HFFc6 (cell line): ENCODE results near the gene HIVEP3. TPM values are rescaled to one million over a fixed set of nuclear protein-coding genes. Genes with fewer than 3 reads are reported as not detected.

Source experiments
- DNase-seq: peaks from one replicate; pipeline ENCODE4 v3.0.0-alpha.2; 2018
- H3K27ac Mint-ChIP-seq: 2 replicates; pipeline ENCODE4 v1.8.0; 2020; ENCODE audit warnings: mild to moderate bottlenecking, mixed read lengths
- H3K27me3 Mint-ChIP-seq: 2 replicates; pipeline ENCODE4 v1.8.0; 2021; ENCODE audit warnings: mild to moderate bottlenecking, moderate library complexity, mixed read lengths; ENCODE audit not compliant: insufficient read depth
- H3K36me3 Mint-ChIP-seq: 2 replicates; pipeline ENCODE4 v1.8.0; 2021; ENCODE audit warnings: low read depth, mixed read lengths
- H3K4me1 Mint-ChIP-seq: 2 replicates; pipeline ENCODE4 v1.8.0; 2020; ENCODE audit warnings: low read depth, mixed read lengths
- H3K4me3 Mint-ChIP-seq: 2 replicates; pipeline ENCODE4 v1.8.0; 2020; ENCODE audit warnings: mild to moderate bottlenecking, moderate library complexity, mixed read lengths
- H3K9me3 Mint-ChIP-seq: 2 replicates; pipeline ENCODE4 v1.8.0; 2020; ENCODE audit warnings: mild to moderate bottlenecking, mixed read lengths
- CTCF ChIP-seq: fragments of 200-600 bp; sonication (generic); IDR thresholded peaks from 2 replicates; pipeline ENCODE4 v1.5.0; 2021; ENCODE audit warnings: antibody characterized with exemption, mild to moderate bottlenecking
- total RNA-seq, 6 experiments: library from RNA; stranded (reverse); fragmentation: NEBNext Ultra II Directional; extraction: Animal tissue kit (Norgen Biotek cat#: 25700); gene quantifications; 2 replicates in 1 of 6; 3 replicates in 5 of 6; pipeline ENCODE4 v1.2.3, GENCODE V29; 2021

Gene HIVEP3
- total RNA-seq, 6 experiments from 2014 or later, result 7.0 to 9.7 (median 7.9) TPM

- no peak for TF ChIP-seq CTCF
- H3K36me3 Mint-ChIP-seq, result no peaks in the 10 kb centered on the region
- H3K27me3 Mint-ChIP-seq, result peaks cover 2% of the 10 kb centered on the region
- 0 out of 2 replicates have a peak overlapping the region, but pooled peaks have one; percentile 12 for H3K27ac Mint-ChIP-seq
- peaks cover 44% of the 10 kb centered on the region for H3K4me1 Mint-ChIP-seq
- H3K9me3 Mint-ChIP-seq, result no peaks in the 10 kb centered on the region
- no peak for DNase-seq
- H3K4me3 Mint-ChIP-seq, result no peak overlapping the region
Observed at GRCh38 chr1:41494351-41495209, 424.1 kb downstream of the HIVEP3 start.

GRCh38 chr1:41493626-41494350, 424.9 kb downstream of the HIVEP3 start:
- no peak for TF ChIP-seq CTCF
- H3K27ac Mint-ChIP-seq, result peak overlapping the region; percentile 73; the same call in 1 of the 2 replicates

GRCh38 chr1:41493117-41493536, 425.6 kb downstream of the HIVEP3 start:
- no peak overlapping the region for H3K4me3 Mint-ChIP-seq
- peak overlapping the region; percentile 73 for H3K27ac Mint-ChIP-seq
- no peak for TF ChIP-seq CTCF
- no peaks in the 10 kb centered on the region for H3K36me3 Mint-ChIP-seq
- DNase-seq, result peak; percentile 95
- H3K4me1 Mint-ChIP-seq, result peaks cover 33% of the 10 kb centered on the region
- no peaks in the 10 kb centered on the region for H3K9me3 Mint-ChIP-seq
- peaks cover 4% of the 10 kb centered on the region for H3K27me3 Mint-ChIP-seq

More at GRCh38 chr1:41493626-41494350, 424.9 kb downstream of the HIVEP3 start:
- H3K4me1 Mint-ChIP-seq, result peaks cover 40% of the 10 kb centered on the region
- H3K9me3 Mint-ChIP-seq, result no peaks in the 10 kb centered on the region
- H3K36me3 Mint-ChIP-seq, result no peaks in the 10 kb centered on the region
- DNase-seq, result no peak
- no peak overlapping the region for H3K4me3 Mint-ChIP-seq
- peaks cover 4% of the 10 kb centered on the region for H3K27me3 Mint-ChIP-seq

- H3K27me3 Mint-ChIP-seq, result peaks cover 4% of the 10 kb centered on the region
Observed at GRCh38 chr1:41492341-41492848, 426.3 kb downstream of the HIVEP3 start.

More at GRCh38 chr1:41492341-41492848, 426.3 kb downstream of the HIVEP3 start:
- peak; percentile 77 for TF ChIP-seq CTCF
- Mint-ChIP-seq H3K4me3 (no peak overlapping the region), H3K27ac (peak overlapping the region; percentile 51), H3K9me3 (no peaks in the 10 kb centered on the region), H3K4me1 (peaks cover 34% of the 10 kb centered on the region), H3K36me3 (no peaks in the 10 kb centered on the region)
- no peak for DNase-seq
